Activated naive CD4-positive, alpha-beta T cell treated with anti-CD3 and anti-CD28 coated beads for 36 hours (primary cell): ENCODE measurements around the gene BBC3. TPM values are rescaled to one million over a fixed set of nuclear protein-coding genes. Genes with fewer than 3 reads are reported as not detected.
A peak's percentile ranks its signal among the peaks of the same experiment; 100 is the strongest.

Experiments used
- CTCF ChIA-PET: fragments of 350-600 bp; sonication (Branson Sonifier 250); formaldehyde crosslinking; loops from one replicate; lab custom pipeline; 2021; ENCODE audit warnings: antibody characterized with exemption; lab: Charles Lee
- DNase-seq: peaks from one replicate; pipeline ENCODE4 v3.0.0-alpha.2; 2020
- H3K27ac Mint-ChIP-seq: one replicate; pipeline ENCODE4 v1.8.0; 2021; ENCODE audit warnings: mild to moderate bottlenecking, mixed read lengths
- H3K27me3 Mint-ChIP-seq: one replicate; pipeline ENCODE4 v1.8.0; 2021; ENCODE audit warnings: low read depth, mixed read lengths
- H3K36me3 Mint-ChIP-seq: one replicate; pipeline ENCODE4 v1.8.0; 2021; ENCODE audit warnings: low read depth, mixed read lengths
- H3K4me1 Mint-ChIP-seq: one replicate; pipeline ENCODE4 v1.8.0; 2021; ENCODE audit warnings: low read depth, mixed read lengths
- H3K4me3 Mint-ChIP-seq: one replicate; pipeline ENCODE4 v1.8.0; 2021; ENCODE audit warnings: mild to moderate bottlenecking, moderate library complexity, mixed read lengths
- H3K9me3 Mint-ChIP-seq: one replicate; pipeline ENCODE4 v1.8.0; 2021; ENCODE audit warnings: mixed read lengths
- intact Hi-C: fragments of 100-400 bp; cut with micrococcal nuclease; formaldehyde crosslinking; loops from one replicate; pipeline ENCODE4 v1.15.1; 2023
- total RNA-seq, 2 experiments: library from RNA; stranded (reverse); gene quantifications; one replicate each; pipeline ENCODE4 v1.2.3, GENCODE V29; 2021

BBC3 gene
- total RNA-seq, 2 experiments from 2014 or later, result 55.9 to 59.5 TPM

DNA sequence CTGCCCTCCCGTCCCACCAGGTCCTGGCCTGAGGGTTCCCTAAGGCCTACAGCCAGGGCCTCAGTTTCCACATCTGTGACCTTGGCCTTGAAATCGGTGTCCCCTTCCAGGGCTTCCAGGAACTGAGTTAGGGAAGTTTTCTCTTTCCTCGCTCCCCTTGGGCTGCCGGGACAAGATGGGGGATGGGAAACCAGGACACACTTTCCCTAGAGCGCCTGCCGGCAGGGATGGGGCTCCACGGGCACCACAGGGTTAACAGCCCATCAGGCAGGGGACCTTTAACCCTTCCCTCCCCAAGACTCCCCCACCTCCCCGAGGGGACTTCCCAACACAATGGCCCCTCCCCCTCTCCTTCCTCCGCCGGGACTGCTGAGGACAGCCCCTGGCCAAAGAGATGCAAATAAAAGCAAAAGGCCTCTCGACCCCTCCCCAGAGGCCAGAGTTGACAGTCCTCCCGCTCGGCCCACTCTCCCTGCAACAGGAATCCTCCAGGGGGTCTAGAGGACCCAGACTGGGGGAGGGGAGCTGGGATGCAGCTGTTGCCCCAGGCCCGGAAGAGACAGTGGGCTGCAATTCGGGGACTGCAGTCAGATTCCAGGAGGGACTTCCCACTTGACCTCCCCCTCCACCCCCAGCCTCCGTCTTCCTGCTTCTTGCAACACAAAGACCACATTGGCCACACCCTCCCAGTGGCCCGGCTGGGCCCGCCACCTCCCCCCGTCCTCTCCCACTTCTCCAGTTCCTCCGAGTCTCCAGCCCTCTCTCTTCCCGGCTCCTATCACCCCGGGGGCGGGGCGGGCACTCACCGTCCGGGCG, 3.4 kb downstream of the BBC3 start:
- DNase-seq, result peak; percentile 90
- CTCF ChIA-PET, result interaction anchor here (1.1 to 4.9 kb wide), 3 partner anchors 16 to 18 kb away, joined by 4 to 49 read pairs (median 33); no protein-coding TSS in a partner anchor
- Mint-ChIP-seq H3K36me3 (peaks cover 17% of the 10 kb centered on the region), H3K27me3 (no peaks in the 10 kb centered on the region), H3K9me3 (no peaks in the 10 kb centered on the region), H3K4me1 (peaks cover 22% of the 10 kb centered on the region), H3K27ac (peak overlapping the region; percentile 82), H3K4me3 (peak overlapping the region; percentile 83)
- intact Hi-C loops, result loop anchor here (2.0 to 10.0 kb wide), 3 partner anchors 69 to 513 kb away; partner anchors contain the start of genes PRKD2 and SAE1

DNA sequence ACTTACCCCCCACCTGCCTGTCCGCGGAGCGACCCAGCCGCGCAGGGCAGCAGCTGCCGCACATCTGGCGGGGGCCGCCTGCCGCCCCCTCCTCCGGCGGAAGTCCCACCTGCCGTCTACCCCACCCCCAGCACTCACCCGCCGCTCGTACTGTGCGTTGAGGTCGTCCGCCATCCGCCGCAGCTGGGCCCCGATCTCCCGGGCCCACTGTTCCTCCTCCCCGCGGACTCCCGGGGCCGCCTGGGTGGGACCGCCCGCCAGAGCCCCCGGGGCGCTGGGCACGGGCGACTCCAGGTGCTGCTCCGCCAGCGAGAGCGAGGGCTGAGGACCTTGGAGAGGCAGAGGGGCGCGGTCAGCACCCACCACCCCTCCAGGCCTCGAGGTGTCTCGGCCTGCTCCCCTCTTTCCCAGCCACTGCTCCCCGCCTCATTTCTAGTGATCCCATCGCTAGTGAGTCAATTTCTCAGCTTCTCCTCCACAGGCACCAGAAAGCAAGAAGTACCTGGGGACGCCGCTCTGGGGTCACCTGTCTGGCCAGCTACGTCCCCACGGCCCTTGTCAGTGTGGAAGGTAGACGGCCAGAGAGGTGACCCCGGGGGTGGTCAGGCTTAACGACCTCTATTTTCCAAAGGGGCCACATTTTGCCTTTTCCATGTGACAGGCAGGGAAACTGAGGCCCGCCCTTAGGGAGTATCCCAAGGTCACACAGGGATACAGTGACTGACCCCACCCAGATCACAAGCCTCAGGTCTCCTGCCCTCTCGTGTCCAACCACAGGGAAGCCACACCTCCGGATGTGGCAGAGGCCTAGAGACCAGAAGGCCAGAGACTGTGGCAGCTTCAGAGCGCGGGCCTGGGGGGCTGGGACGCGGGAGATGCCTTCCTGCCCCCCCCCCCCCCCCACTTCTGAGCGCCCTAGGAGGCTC, 4.3 kb downstream of the BBC3 start:
- H3K9me3 Mint-ChIP-seq, result no peaks in the 10 kb centered on the region
- CTCF ChIA-PET, result interaction anchor here (0.7 to 4.9 kb wide), 4 partner anchors 12 to 68 kb away, joined by 3 to 49 read pairs (median 18); no protein-coding TSS in a partner anchor
- peaks cover 18% of the 10 kb centered on the region for H3K36me3 Mint-ChIP-seq
- peak overlapping the region; percentile 90 for H3K27ac Mint-ChIP-seq
- intact Hi-C loops, result loop anchor here (1.0 to 10.0 kb wide), 7 partner anchors 16 to 512 kb away; partner anchors contain the start of genes CCDC9, PRKD2 and SAE1
- DNase-seq, result peak; percentile 79
- peak overlapping the region; percentile 83 for H3K4me3 Mint-ChIP-seq
- peaks cover 15% of the 10 kb centered on the region for H3K4me1 Mint-ChIP-seq
- H3K27me3 Mint-ChIP-seq, result no peaks in the 10 kb centered on the region

DNA sequence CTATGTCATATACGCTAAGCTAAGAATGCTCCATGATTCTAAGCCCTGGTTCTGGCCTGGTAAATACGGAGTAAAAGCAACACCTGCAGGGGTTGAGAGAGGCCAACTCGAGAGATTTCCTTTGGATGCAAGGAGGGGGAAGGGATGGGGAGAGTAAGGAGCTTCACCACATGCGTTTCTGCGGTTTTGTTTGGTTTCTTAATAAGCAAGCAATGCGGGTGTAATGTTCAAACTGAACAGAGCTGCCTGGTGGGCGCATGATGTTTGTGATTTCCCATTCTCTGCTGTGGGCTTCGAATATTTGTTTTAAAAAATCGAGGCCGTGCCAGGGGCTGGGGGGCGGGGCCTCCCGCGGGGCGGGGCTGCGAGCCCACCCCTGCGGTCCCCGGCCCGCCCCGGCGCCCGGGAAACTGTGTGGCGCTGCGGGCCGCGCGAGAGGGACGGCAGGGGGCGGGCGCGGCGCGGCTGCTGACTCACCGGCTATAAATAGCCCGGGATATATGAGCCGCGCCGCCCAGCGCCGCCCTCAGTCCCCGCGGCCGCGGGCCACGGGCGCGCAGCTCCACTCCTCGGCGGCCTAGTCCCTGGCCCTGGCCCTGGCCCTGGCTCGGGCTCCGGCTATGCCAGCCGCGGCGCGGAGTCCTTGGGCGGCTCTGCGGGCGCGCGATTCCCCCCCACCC, 5.1 kb downstream of the BBC3 start:
- intact Hi-C loops, result loop anchor here (1.0 to 10.0 kb wide), 8 partner anchors 16 to 511 kb away; partner anchors contain the start of genes CCDC9, PRKD2, SAE1 and ZC3H4

DNA sequence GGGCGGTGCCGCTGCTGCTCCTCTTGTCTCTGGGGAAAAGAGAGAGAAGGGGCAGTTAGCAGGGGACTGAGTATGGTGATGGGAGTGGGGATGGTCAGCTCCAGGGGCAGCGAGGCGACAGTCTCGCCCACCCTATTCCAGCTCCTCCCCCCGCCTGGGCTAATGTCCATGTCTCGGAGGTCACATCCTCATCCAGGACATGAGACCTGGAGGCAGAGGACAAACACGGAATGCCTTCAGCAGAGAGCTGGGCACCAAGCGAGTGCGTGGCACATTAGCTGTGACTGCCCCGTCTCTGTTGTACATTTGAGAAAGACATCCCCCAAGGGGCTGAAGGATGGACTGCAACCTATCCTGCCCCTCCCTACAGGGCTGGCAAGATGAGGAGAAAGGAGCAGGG, 9.1 kb downstream of the BBC3 start:
- Mint-ChIP-seq H3K4me3 (no peak overlapping the region), H3K36me3 (peaks cover 16% of the 10 kb centered on the region), H3K27me3 (no peaks in the 10 kb centered on the region), H3K4me1 (peaks cover 5% of the 10 kb centered on the region), H3K9me3 (no peaks in the 10 kb centered on the region), H3K27ac (no peak overlapping the region)
- CTCF ChIA-PET, result no interaction called here
- intact Hi-C loops, result loop anchor here (10.0 kb wide), 1 partner anchor 507 kb away; the partner anchor contains the start of gene PRKD2
- no peak for DNase-seq

More for the DNA sequence above, 5.1 kb downstream of the BBC3 start:
- DNase-seq, result peak; percentile 83
- Mint-ChIP-seq H3K4me3 (peak overlapping the region; percentile 83), H3K36me3 (peaks cover 14% of the 10 kb centered on the region), H3K27ac (peak overlapping the region; percentile 67), H3K9me3 (no peaks in the 10 kb centered on the region), H3K4me1 (peaks cover 10% of the 10 kb centered on the region), H3K27me3 (no peaks in the 10 kb centered on the region)
- CTCF ChIA-PET, result interaction anchor here (0.6 to 4.9 kb wide), 12 partner anchors 11 to 76 kb away, joined by 3 to 49 read pairs (median 4); no protein-coding TSS in a partner anchor

DNA sequence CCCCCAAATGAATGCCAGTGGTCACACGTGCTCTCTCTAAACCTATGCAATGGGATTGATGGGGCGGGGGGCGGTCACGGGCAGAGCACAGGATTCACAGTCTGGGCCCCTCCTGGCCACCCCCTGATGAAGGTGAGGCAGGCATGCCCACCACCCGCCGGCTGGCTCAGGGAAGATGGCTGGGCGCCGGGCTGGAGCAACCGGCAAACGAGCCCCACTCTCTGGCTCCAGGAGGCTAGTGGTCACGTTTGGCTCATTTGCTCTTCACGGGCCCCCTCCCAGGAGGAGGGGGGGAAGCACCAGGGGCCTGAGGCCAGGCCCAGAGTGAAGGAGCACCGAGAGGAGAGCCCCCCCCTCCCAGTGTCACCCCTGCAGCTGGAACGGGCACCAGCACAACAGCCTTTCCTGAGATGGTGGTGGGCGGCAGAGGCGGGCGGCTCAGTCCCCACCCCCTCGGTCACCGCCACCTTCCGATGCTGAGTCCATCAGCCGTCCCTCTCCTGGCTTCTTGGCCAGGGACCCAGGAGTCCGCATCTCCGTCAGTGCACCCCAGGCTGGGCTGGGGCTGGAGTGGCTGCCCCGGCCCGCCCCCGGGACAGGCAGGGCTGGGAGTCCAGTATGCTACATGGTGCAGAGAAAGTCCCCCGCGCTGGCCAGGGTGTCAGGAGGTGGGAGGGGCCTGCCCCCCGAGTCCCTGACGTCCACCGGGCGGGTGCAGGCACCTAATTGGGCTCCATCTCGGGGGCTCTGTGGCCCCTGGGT, 9.7 kb downstream of the BBC3 start:
- CTCF ChIA-PET, result no interaction called here
- no peak overlapping the region for H3K27ac Mint-ChIP-seq
- H3K4me1 Mint-ChIP-seq, result peaks cover 5% of the 10 kb centered on the region
- H3K27me3 Mint-ChIP-seq, result no peaks in the 10 kb centered on the region
- H3K9me3 Mint-ChIP-seq, result no peaks in the 10 kb centered on the region
- H3K4me3 Mint-ChIP-seq, result no peak overlapping the region
- intact Hi-C loops, result loop anchor here (10.0 kb wide), 1 partner anchor 506 kb away; the partner anchor contains the start of gene PRKD2
- peaks cover 12% of the 10 kb centered on the region for H3K36me3 Mint-ChIP-seq
- no peak for DNase-seq

DNA sequence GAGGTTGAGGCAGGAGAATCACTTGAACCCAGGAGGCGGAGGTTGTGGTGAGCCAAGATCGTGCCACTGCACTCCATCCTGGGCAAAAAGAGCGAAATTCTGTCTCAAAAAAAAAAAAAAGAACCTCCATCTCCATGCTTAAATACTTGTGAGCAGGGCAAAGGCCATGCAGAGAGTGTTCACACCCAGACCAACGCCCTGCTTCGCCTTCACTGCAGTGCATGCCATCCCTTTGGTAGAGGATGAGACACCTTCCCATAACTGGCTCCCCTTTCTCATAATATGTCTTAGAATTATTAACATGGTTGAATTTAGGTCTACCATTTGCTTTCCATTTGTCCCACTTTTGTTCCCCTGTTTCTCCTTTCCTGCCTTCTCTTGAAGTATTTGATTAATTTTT, 15.4 kb downstream of the BBC3 start:
- Mint-ChIP-seq H3K27me3 (no peaks in the 10 kb centered on the region), H3K9me3 (no peaks in the 10 kb centered on the region), H3K36me3 (peaks cover 4% of the 10 kb centered on the region), H3K4me1 (peaks cover 9% of the 10 kb centered on the region), H3K4me3 (no peak overlapping the region), H3K27ac (no peak overlapping the region)
- intact Hi-C loops, result no loop called here
- DNase-seq, result no peak
- CTCF ChIA-PET, result interaction anchor here (0.6 to 1.7 kb wide), 3 partner anchors 29 to 502 kb away, joined by 3 to 8 read pairs (median 4); no protein-coding TSS in a partner anchor

DNA sequence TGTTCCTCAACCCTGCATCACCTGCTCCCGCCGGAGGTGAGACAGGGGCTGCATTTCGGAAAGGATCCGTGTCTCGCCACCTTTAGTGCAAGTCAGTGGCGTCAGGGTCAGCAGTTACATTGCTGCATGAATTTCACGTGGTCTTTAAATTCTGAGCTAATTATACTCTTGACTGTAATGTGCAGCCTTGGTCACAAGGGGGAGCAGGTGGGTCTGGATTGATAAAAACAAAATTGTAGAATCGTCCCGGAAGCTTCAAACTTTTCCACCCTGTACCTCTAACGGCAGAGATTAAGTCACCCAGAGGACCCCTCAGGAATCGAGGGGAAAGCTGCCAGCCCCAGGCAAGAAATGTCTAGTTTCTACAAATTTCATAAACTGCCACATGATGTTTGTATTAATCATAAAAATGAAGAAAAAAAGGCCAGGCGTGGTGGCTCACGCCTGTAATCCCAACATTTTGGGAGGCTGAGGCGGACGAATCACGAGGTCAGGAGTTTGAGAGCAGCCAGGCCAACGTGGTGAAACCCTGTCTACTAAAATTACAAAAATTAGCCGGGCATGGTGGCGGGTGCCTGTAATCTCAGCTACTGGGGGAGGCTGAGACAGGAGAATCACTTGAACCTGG, 20.2 kb downstream of the BBC3 start:
- intact Hi-C loops, result loop anchor here (1.0 to 2.0 kb wide), 3 partner anchors 15 to 33 kb away; no protein-coding TSS in a partner anchor
- Mint-ChIP-seq H3K36me3 (peaks cover 29% of the 10 kb centered on the region), H3K27ac (peak overlapping the region; percentile 93), H3K27me3 (no peaks in the 10 kb centered on the region), H3K4me1 (peaks cover 14% of the 10 kb centered on the region), H3K9me3 (no peaks in the 10 kb centered on the region), H3K4me3 (no peak overlapping the region)
- CTCF ChIA-PET, result interaction anchor here (0.5 to 9.0 kb wide), 26 partner anchors 9 to 317 kb away, joined by 3 to 189 read pairs (median 6); partner anchors contain the start of genes CCDC9 and SAE1
- peak; percentile 94 for DNase-seq

DNA sequence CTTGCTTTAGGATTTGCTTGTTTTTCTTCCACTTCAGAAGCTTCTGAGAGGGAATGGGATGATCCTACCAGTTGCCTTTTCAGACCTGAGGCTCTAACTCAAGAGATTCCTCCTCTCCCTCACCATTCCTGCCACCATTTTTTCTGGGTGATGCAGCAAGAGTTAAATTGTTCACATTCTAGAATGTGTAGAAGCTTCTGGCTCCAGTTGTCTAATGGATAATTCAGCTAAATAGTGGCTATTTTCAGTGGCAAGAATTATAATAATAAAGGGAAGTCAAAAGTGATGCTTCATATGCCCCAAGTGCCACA, 20.9 kb downstream of the BBC3 start:
- peaks cover 14% of the 10 kb centered on the region for H3K4me1 Mint-ChIP-seq
- no peak for DNase-seq
- no peaks in the 10 kb centered on the region for H3K9me3 Mint-ChIP-seq
- CTCF ChIA-PET, result interaction anchor here (0.6 to 9.0 kb wide), 23 partner anchors 9 to 197 kb away, joined by 3 to 189 read pairs (median 6); partner anchors contain the start of genes CCDC9 and SAE1
- peaks cover 30% of the 10 kb centered on the region for H3K36me3 Mint-ChIP-seq
- peak overlapping the region; percentile 93 for H3K27ac Mint-ChIP-seq
- H3K4me3 Mint-ChIP-seq, result no peak overlapping the region
- intact Hi-C loops, result loop anchor here (1.0 to 2.0 kb wide), 3 partner anchors 16 to 34 kb away; no protein-coding TSS in a partner anchor
- no peaks in the 10 kb centered on the region for H3K27me3 Mint-ChIP-seq

DNA sequence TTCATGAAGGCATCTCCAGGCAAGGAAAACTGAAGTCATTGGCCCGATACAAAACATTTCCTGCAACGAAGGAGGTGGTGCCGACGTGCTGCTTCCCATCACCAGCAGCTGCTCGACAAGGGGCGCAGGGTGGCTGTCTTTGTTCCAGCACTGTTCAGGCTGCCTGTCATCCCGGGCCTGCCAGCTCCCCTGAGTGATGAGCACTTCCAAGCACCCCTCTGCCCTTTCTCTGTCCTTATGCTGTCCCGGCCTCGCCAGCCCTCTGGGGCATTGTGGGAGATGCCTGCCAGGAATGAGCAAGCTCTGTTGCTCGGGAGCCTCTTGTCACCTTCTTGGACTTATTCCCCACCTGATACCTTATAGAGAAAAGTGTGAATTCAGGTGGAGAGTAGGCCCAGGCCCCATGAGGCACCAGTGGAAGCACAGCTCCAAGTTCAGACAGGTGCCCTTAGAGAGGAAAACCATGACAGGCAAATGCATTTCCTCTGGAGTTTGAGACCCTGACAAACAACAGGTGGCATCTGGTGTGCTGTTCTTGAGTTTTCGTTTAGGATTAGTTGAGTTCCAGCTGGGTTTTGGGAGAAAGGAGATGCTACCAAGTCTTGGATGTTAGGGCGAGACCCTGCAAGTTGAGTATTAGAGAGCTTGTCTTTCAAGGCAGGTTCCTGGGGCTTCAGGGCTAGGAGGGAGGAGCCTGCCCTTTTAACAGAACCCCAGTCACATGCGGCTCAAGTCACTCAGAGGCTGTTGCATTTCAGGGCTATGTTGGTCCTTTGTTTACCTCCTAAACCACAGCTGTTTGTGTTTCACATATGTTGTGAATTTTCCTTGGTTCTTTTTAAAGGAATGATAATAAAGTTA, 21.4 kb downstream of the BBC3 start:
- peaks cover 36% of the 10 kb centered on the region for H3K36me3 Mint-ChIP-seq
- H3K27ac Mint-ChIP-seq, result peak overlapping the region; percentile 70
- no peaks in the 10 kb centered on the region for H3K9me3 Mint-ChIP-seq
- intact Hi-C loops, result loop anchor here (1.0 to 2.0 kb wide), 3 partner anchors 17 to 35 kb away; no protein-coding TSS in a partner anchor
- CTCF ChIA-PET, result interaction anchor here (0.6 to 9.0 kb wide), 17 partner anchors 8 to 197 kb away, joined by 3 to 189 read pairs (median 6); partner anchors contain the start of genes CCDC9 and SAE1
- H3K4me1 Mint-ChIP-seq, result peaks cover 14% of the 10 kb centered on the region
- no peak overlapping the region for H3K4me3 Mint-ChIP-seq
- no peaks in the 10 kb centered on the region for H3K27me3 Mint-ChIP-seq
- DNase-seq, result no peak

DNA sequence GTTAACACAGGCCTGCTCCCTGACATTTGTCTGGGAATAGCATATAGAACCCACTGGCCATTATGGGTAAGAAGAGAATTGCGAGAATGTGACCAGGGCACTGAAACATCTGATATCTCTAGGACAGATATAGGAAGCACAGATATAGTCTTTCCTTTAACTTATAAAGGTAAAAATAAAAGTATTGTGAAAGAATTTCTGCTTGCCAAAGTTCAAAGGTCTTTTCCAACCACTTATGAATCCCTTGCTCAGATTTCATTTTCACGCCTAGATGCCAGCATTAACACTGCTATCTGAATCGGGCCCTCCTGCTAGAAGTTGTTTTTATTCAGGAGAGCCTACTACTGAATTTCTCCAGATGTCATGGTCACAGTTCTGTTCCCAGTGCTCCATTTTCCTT, 27.7 kb downstream of the BBC3 start:
- CTCF ChIA-PET, result no interaction called here
- intact Hi-C loops, result no loop called here
- no peak for DNase-seq
- H3K36me3 Mint-ChIP-seq, result peaks cover 41% of the 10 kb centered on the region
- peak overlapping the region; percentile 68 for H3K27ac Mint-ChIP-seq
- H3K4me1 Mint-ChIP-seq, result peaks cover 15% of the 10 kb centered on the region
- no peaks in the 10 kb centered on the region for H3K9me3 Mint-ChIP-seq
- no peaks in the 10 kb centered on the region for H3K27me3 Mint-ChIP-seq
- H3K4me3 Mint-ChIP-seq, result no peak overlapping the region
